Fibroblast of lung (primary cell): Measurements from ENCODE around the gene CRELD2. TPM values are rescaled to one million over a fixed set of nuclear protein-coding genes. Genes with fewer than 3 reads are reported as not detected.

ENCODE experiments used
- DNase-seq, 2 donors: peaks; one replicate each; pipeline versions ENCODE4 v3.0.0 to v3.0.0-alpha.2; 2010; ENCODE audit warnings: low read depth in 2 of 2
- H2AFZ ChIP-seq: 2 replicates; pipeline ENCODE4 v1.5.1; 2012; ENCODE audit warnings: low read length, control low read depth, inconsistent platforms
- H3K27ac ChIP-seq: 2 replicates; pipeline ENCODE4 v1.5.1; 2011; ENCODE audit warnings: low read length, control low read depth; ENCODE audit not compliant: insufficient read depth
- H3K27me3 ChIP-seq: 2 replicates; pipeline ENCODE4 v1.5.1; 2011; ENCODE audit warnings: mild to moderate bottlenecking, low read length; ENCODE audit not compliant: control insufficient read depth, insufficient read depth
- H3K36me3 ChIP-seq: 2 replicates; pipeline ENCODE4 v1.5.1; 2011; ENCODE audit warnings: low read length; ENCODE audit not compliant: control insufficient read depth, insufficient read depth
- H3K4me1 ChIP-seq: 2 replicates; pipeline ENCODE4 v1.5.1; 2011; ENCODE audit warnings: low read length; ENCODE audit not compliant: control insufficient read depth, insufficient read depth; ENCODE audit errors: extremely low read depth
- H3K4me2 ChIP-seq: 2 replicates; pipeline ENCODE4 v1.5.1; 2011; ENCODE audit warnings: low read length, control low read depth; ENCODE audit not compliant: insufficient read depth; ENCODE audit errors: extremely low read depth
- H3K4me3 ChIP-seq, 4 experiments: fragments of 200-600 bp in 1 of 4; sonication (generic) in 1 of 4; replicated peaks in 1 of 4; 2 replicates each; pipeline ENCODE4 v1.5.1; 2011 to 2016; ENCODE audit warnings: low read length in 4 of 4, low read depth in 3 of 4, mild to moderate bottlenecking in 3 of 4, control low read depth in 2 of 4, inconsistent platforms in 1 of 4, mixed read lengths in 1 of 4; ENCODE audit not compliant: insufficient read depth in 1 of 4; ENCODE audit errors: control extremely low read depth in 1 of 4
- H3K79me2 ChIP-seq: 2 replicates; pipeline ENCODE4 v1.5.1; 2012; ENCODE audit warnings: mild to moderate bottlenecking, low read length, inconsistent platforms; ENCODE audit not compliant: control insufficient read depth, insufficient read depth
- H3K9ac ChIP-seq: 2 replicates; pipeline ENCODE4 v1.5.1; 2011; ENCODE audit warnings: mild to moderate bottlenecking, low read length, control low read depth; ENCODE audit not compliant: insufficient read depth
- H3K9me3 ChIP-seq: 2 replicates; pipeline ENCODE4 v1.5.1; 2012; ENCODE audit warnings: low read depth, low read length; ENCODE audit not compliant: control insufficient read depth, insufficient read depth
- H4K20me1 ChIP-seq: 2 replicates; pipeline ENCODE4 v1.5.1; 2011; ENCODE audit warnings: low read length; ENCODE audit not compliant: control insufficient read depth, insufficient read depth; ENCODE audit errors: extremely low read depth
- CTCF ChIP-seq, 2 donors: IDR thresholded peaks in 1 of 2; conservative IDR thresholded peaks in 1 of 2; 1 replicate in 1 of 2; 2 replicates in 1 of 2; pipeline ENCODE4 v1.5.1; 2011 to 2012; ENCODE audit warnings: low read length in 2 of 2, control low read depth in 1 of 2, inconsistent platforms in 1 of 2, low read depth in 1 of 2, mild to moderate bottlenecking in 1 of 2
- EZH2 ChIP-seq: IDR thresholded peaks from 2 replicates; pipeline ENCODE4 v1.5.1; 2012; ENCODE audit warnings: low read length, control low read depth, mild to moderate bottlenecking; ENCODE audit errors: missing control alignments
- polyA plus RNA-seq, 2 donors: library from polyadenylated mRNA; depleted of rRNA in 1 of 2; stranded (reverse) in 1 of 2; unstranded in 1 of 2; fragments of >200 nt; gene quantifications; 2 replicates each; pipeline ENCODE4 v1.2.1, GENCODE V29; 2011 to 2012; ENCODE audit warnings: missing spikeins in 1 of 2
- total RNA-seq: library from RNA; depleted of rRNA; stranded (reverse); fragments of >200 nt; gene quantifications from 2 replicates; pipeline ENCODE4 v1.2.1, GENCODE V29; 2014

Gene CRELD2
- total and polyA plus RNA-seq, 2 donors (not counting 1 experiment from before 2014, with no cell fraction given), result 45.3 to 56.6 TPM

GRCh38 chr22:49922926-49923325 lies 4.5 kb downstream of the CRELD2 start:
- Histone ChIP-seq H3K4me1 (peaks cover 5% of the 10 kb centered on the region), H3K27me3 (no peaks in the 10 kb centered on the region), H3K9ac (no peak overlapping the region), H4K20me1 (no peaks in the 10 kb centered on the region), H3K79me2 (peaks cover 3% of the 10 kb centered on the region), H3K9me3 (no peaks in the 10 kb centered on the region), H2AFZ (no peak overlapping the region), H3K4me3 (no peak overlapping the region), H3K4me2 (no peak overlapping the region), H3K27ac (no peak overlapping the region), H3K36me3 (peaks cover 12% of the 10 kb centered on the region)
- no peak for DNase-seq
- TF ChIP-seq EZH2 (no peak), CTCF (conservative IDR thresholded peaks at IDR 0.05 in 1 of 2, IDR thresholded peaks at IDR 0.05 in 1 of 2; ENCODE audit: low read depth in 1 of 2, low read length in 2 of 2) (no peak)

- Histone ChIP-seq H3K79me2 (peaks cover 3% of the 10 kb centered on the region), H3K4me2 (no peak overlapping the region), H3K4me1 (peaks cover 5% of the 10 kb centered on the region), H3K36me3 (peaks cover 14% of the 10 kb centered on the region), H3K9me3 (no peaks in the 10 kb centered on the region), H3K9ac (no peak overlapping the region), H4K20me1 (no peaks in the 10 kb centered on the region), H3K27me3 (no peaks in the 10 kb centered on the region), H3K4me3 (no peak overlapping the region), H3K27ac (no peak overlapping the region), H2AFZ (no peak overlapping the region)
- DNase-seq, result peak in 1 of 2 donors; percentile 44
- TF ChIP-seq EZH2 (no peak), CTCF (conservative IDR thresholded peaks at IDR 0.05 in 1 of 2, IDR thresholded peaks at IDR 0.05 in 1 of 2; ENCODE audit: low read depth in 1 of 2, low read length in 2 of 2) (peak; percentile 3 to 42)
Observed at GRCh38 chr22:49923445-49923844, 5.0 kb downstream of the CRELD2 start.

GRCh38 chr22:49924113-49924833 lies 5.8 kb downstream of the CRELD2 start:
- no peak overlapping the region for H2AFZ ChIP-seq
- no peak overlapping the region for H3K27ac ChIP-seq
- no peak for TF ChIP-seq CTCF (conservative IDR thresholded peaks at IDR 0.05 in 1 of 2, IDR thresholded peaks at IDR 0.05 in 1 of 2; ENCODE audit: low read depth in 1 of 2, low read length in 2 of 2)
- no peak for TF ChIP-seq EZH2
- no peaks in the 10 kb centered on the region for H3K79me2 ChIP-seq
- H3K27me3 ChIP-seq, result no peaks in the 10 kb centered on the region
- no peak overlapping the region for H3K9ac ChIP-seq
- H3K4me1 ChIP-seq, result peaks cover 2% of the 10 kb centered on the region
- H3K36me3 ChIP-seq, result peaks cover 14% of the 10 kb centered on the region
- no peaks in the 10 kb centered on the region for H3K9me3 ChIP-seq
- H3K4me2 ChIP-seq, result no peak overlapping the region
- no peaks in the 10 kb centered on the region for H4K20me1 ChIP-seq
- DNase-seq, result no peak
- no peak overlapping the region for H3K4me3 ChIP-seq
